ENCODE data around the gene CTDP1. TPM values are rescaled to one million over a fixed set of nuclear protein-coding genes. Genes with fewer than 3 reads are reported as not detected.
A peak's percentile ranks its signal among the peaks of the same experiment; 100 is the strongest.
"Not testable (repeated sequence)": the region's sequence is repeated elsewhere in the genome, so short reads cannot be mapped to it uniquely, and the experiment has no call there.

Gene CTDP1
- total RNA-seq, 1 donor from 2014 or later = 20.8 TPM

GRCh38 chr18:79681484-79682387 is 2.1 kb downstream of the CTDP1 start:
- DNase-seq (ENCODE audit: low spot score) = peak; percentile 81

DNA sequence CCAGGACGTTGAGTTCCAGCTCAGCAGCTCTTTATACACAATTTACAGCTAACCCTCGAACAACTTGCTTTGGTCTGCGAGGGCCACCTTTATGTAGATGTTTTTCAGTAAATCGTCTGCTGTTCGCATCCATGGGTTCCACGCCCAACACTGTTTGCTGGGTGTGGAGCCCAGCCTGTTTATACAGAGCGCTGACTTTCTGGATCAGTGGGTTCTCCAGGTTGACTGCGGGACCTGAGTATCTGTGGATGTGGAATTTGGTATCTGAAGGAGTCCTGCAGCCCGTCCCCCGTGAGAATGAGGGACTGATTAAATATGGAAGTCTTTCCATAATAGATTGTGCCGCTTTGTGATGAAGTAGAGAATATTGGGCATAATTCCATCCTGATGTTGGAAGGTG is 2.9 kb downstream of the CTDP1 start:
- DNase-seq (ENCODE audit: low spot score) = peak; percentile 86

DNA sequence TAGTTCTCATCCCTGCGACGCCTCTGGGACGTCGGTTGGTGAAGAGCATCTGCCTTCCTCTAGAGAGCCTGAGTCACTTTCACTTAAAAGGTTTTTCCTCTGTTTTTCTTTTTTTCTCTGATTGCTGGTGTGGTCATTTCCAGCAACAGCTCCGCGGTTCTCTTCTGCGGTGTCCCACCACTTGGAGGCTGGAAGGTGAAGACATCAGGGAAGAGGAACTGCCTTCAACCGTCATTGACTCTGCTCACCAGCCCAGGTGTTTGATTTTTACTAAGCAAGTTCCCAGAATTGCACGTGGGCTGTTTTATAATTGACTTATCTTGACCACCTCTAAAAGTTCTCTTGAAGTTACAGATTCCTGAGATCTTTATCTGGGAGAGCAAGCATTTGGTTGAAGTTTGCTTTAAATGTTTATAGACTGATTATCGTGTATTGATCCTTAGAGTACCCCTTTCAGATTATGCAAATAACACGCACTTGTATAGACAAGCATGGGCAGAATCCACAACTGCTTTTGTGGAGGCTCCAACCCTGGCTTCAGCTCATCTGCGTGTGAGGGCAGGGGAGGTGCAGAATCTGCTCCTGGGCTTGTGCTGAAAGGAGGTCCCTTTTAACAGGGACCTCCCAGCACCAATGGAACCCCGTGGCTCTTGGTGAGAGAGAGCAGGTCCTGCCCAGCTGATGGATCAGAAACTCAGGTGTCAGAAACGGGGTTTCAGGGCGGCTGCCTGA is 3.5 kb downstream of the CTDP1 start:
- DNase-seq (ENCODE audit: low spot score) = peak; percentile 67

DNA sequence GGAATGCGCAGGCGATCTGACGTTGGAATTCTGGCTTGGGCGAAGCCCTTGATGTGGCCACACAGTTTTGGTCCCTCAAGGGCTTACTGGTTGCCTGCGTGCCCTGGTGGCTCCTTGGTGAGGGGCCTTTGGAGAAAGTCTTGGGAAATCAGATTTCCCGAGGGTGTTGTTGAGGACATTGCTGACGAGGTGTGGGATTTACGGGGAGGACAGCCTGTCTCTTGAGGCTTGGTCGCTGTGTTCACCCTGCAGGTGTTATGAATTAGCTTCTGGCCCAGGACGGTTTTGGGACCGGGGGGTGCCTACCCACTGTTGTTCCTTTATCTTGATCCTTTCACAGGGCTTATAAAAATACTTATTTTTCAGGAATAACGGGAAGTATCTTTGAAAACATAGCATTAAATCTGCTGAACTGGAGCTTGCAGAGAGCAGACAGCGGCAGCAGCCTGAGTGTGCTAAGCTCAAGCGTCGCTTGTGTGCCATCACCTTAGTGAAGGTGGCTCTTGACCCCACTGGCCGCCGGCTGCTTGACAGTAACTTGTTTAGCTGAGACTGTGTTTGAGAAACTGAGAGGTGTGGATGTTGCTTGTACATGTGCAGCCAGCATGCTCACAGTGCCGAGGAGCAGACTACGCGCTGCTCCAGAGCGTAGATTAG is 4.2 kb downstream of the CTDP1 start:
- DNase-seq (ENCODE audit: low spot score) = peak; percentile 59

DNA sequence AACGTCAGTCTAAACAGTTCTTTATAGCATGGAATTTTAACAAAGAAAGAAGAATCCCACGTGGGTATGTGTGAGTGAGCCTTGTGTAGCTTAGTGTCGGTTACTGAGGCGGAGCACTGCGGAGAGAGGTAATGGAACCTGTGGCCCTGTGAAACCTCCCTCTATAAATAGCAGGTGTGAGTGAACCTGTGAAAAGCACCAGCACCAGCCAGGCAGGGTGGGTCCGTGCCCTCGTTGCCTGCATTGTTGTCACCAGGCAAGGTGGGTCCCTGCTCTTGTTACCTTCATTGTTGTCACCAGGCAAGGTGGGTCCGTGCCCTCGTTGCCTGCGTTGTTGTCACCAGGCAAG is 4.7 kb downstream of the CTDP1 start:
- peak; percentile 71 for DNase-seq (ENCODE audit: low spot score)

GRCh38 chr18:79684787-79685186 is 5.2 kb downstream of the CTDP1 start:
- DNase-seq (ENCODE audit: low spot score) = peak; percentile 37

- no peak for DNase-seq (ENCODE audit: low spot score)
Measured at GRCh38 chr18:79685281-79685680, 5.7 kb downstream of the CTDP1 start.

DNA sequence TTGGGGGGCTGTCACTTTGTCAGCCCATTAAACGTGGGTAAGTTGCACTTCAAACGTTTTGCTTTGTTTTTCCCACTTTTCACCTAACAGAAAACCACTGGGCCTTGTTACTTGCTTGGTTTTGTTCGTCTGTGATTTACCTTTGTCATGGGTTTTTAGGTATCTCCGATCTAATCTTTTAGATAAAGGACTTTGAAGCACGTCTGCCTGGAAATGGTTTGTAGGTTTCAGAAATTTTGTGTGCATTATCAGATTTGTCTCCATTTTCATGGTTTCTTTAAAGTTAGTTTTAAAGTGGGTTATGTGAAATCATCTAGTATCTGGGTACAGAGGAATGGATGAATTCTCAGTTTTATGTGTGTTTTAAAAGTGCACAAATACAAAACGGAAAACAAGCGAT is 6.4 kb downstream of the CTDP1 start:
- no peak for DNase-seq (ENCODE audit: low spot score)

GRCh38 chr18:79687806-79688205 is 8.2 kb downstream of the CTDP1 start:
- DNase-seq (ENCODE audit: low spot score) = no peak

DNA sequence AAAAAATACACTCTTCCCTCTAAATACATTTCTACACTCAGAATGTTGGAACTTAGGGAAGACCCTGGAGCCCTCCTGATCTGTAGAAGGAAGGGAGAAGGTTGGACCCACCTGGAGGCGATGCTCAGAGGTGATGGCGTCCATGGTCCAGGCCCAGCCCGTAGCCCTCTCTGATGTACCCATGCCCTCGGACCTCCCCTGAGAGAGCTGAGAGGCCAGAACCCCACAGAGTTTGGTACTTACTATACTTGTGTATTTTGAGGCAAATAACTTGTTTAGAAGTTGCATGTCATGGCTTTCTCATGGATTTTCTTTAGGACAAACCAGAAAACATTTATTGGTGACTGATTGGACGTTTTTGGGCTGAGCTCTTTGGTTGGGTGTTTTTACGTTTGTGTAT is 10.5 kb downstream of the CTDP1 start:
- DNase-seq (ENCODE audit: low spot score) = peak; percentile 30

DNA sequence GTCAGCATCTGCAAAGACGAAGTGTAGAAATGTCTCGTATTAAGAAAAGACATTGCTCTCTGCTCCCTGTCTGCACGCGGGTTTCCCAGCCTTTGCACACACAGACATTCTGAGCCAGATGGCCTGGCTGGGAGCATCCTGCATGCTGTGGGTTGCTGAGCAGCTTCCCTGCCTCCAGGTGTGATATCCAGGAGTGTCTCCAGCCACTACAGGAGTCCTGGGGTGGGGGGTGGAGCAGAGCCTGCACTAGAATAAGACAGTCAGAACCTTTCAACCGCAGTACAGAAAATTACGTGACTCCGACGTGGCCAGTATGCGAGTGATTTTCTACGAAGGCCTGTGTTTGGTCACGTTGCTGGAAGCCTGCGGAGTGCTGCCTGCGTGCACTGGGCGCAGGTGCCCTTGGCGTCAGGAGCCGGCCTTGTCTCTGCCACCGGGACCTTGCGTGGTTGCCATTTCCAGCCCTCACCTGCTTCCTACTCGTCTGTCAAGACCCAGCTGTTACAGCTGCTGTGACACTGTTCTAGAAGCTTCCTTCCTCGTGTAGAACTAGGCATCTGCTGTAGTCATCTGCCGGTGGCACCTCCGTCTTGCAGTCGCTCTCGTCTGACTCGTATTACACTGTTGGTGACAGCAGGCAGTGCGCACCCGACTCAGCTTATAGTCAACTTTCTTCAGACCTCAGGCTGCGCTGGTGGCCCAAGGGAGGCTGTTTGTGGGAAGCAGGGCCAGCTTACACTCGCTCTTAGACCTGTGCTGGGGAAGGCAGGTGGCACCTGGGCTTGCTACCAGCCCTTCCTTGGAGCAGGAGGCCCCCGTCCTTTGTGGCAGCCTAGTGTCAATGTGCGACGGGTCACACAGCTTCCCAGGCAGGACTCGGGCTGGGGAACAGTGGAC is 11.2 kb downstream of the CTDP1 start:
- peak; percentile 59 for DNase-seq (ENCODE audit: low spot score)

- peak; percentile 62 for DNase-seq (ENCODE audit: low spot score)
Measured at GRCh38 chr18:79692056-79692455, 12.5 kb downstream of the CTDP1 start.

DNA sequence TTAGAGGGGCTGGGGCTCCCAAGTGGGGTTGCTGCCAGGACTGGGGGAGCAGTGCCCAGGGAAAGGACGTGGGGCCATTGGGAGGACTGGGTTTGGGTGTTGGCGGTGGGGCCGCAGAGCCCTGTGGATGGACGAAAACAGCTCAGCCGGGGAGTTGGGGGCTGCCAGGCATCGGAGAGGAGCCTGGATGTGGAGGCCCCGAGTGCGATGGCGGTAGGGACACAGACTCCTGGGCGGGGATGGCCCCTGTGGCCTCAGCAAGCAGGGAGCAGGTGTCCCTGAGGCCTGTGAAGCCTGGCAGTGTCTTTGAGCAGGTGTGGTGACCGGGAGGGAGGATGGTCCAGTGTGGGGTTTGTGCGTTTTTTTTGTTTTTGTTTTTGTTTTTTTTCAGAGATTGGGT is 13.3 kb downstream of the CTDP1 start:
- DNase-seq (ENCODE audit: low spot score) = no peak

DNA sequence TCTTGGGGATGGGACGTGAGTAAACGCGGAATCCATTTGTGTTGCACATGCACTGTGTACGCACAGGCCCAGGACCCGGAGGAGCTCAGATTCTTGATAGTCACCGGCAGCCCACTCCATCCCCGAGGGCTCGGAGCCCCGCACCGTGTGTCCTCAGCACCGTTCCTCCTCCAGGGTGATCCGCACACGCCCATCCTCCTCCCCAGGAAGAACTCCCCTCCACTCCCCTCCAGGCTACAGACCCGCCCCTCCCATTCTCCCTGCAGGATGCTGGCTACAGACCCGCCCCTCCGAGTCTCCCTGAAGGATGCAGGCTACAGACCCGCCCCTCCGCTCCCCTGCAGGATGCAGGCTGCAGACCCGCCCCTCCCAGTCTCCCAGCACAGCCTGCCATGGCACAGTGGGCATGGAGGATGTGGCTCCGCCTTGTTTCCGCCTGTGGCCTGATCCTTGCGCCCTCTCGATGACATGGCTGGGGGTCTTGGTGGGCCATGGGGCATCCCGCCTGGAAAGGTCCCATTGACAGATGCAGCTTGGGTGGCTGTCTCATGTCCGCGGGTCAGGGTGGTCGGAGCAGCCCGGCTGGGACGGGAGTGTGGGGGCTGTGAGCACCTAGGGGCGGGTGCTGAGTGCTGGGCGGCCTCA is 14.1 kb downstream of the CTDP1 start:
- DNase-seq (ENCODE audit: low spot score) = no peak

DNA sequence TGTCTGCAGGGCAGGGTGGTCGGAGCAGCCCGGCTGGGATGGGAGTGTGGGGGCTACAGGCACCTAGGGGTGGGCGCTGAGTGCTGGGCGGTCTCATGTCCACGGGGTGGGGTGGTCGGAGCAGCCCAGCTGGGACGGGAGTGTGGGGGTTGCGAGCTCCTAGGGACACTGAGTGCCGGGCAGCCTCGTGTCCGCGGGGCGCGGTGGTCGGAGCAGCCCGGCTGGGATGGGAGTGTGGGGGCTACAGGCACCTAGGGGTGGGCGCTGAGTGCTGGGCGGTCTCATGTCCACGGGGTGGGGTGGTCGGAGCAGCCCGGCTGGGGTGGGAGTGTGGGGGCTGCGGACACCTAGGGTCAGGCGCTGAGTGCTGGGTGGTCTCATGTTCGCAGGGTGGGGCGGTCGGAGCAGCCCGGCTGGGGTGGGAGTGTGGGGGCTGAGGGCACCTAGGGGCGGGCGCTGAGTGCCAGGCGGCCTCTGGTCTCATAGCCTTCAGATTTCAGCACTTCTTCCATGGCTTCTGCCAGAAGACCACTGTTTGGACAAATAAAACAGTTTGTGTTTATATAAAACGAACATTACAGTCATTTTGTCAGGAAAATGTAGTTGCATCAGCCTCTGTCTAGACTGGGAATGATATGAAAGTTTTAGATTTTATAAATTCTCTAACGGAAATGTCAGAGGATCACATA is 14.7 kb downstream of the CTDP1 start:
- DNase-seq (ENCODE audit: low spot score) = not testable (repeated sequence)

GRCh38 chr18:79694895-79695213 is 15.3 kb downstream of the CTDP1 start:
- DNase-seq (ENCODE audit: low spot score) = no peak

- no peak for DNase-seq (ENCODE audit: low spot score)
Measured at GRCh38 chr18:79695269-79695668, 15.7 kb downstream of the CTDP1 start.

DNA sequence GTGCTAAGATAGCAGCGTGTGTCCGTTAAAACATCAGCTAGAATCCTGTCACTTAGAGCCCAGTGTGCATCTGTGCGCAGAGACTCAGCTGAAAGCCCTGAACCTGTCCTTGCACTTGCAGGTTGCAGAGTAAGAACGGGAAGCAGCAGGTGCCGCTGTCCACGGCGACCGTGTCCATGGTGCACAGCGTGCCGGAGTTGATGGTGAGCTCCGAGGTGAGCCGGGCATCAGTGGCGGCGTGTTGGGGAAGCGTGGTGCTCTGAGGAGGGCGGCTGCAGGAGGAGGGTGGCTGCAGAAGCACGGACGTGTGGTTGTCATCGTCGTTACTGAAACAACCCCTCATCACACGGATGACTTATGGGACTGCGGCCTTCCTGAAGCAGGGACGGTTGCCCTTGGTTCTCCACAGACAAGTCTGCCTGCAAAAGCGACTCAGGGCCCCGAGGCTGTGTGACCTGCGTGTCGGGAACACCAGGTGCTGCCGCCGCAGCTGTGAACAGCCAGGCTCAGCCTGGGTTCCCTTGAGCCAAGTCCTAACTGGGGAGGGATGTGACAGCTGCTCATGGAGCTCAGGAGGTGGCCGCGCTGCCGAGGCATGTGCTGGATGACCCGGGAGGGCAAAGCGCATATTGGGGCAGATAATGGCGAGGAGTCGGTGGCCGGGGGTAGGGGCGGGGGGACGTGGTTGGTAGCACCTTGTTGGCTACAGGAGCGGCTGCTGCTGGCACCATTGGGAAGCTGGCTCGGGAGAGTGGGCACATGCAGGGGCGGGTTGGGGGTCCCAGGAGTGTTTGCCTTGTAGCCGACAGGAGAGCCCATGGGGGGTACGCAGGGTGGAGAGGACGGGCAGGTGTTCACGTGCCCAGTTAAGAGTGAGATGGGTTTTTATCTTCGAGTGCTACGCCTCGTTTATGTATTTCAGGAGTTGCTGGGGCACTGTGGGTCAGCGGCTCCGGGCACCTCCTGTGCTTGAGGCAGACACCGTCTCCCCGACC is 16.6 kb downstream of the CTDP1 start:
- no peak for DNase-seq (ENCODE audit: low spot score)

DNA sequence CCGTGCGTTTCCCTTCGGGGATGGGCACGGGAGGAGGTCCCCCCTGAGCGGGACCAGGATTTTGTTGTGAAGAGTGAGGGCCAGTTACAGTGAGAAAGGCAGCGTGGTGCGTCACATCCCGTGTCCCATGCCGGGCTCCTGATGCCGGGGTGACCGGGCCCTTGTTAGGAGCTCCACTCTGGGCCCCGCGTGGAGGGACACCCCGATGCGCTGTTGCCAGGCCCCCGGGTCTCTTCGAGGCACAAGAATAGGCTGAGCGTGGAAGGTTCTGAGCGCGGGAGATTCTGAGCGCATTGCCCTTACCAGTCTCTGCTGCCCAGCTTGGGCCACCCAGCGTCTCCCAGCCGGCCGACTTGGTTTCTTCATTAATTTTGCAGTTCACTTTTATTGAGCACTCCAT is 17.6 kb downstream of the CTDP1 start:
- DNase-seq (ENCODE audit: low spot score) = no peak

Data from mesenteric fat pad (tissue), 1 donor.